DMS53 treated with DMSO at 0.1 percent for 48 hours (cell line): ENCODE measurements around the gene PTDSS2.
"Not testable (repeated sequence)": the region's sequence is repeated elsewhere in the genome, so short reads cannot be mapped to it uniquely, and the experiment has no call there.

ENCODE experiments used
- DNase-seq: peaks from one replicate; lab custom pipeline; 2025; ENCODE audit not compliant: unreplicated experiment; lab: John Stamatoyannopoulos, UW

The PTDSS2 gene

GRCh38 chr11:449889-450808, at the start of gene PTDSS2:
Gene PTDSS2 (plus strand): TSS chr11:450279. CDS start chr11:450456, 177 bp downstream.
- DNase-seq = peak; percentile 92

GRCh38 chr11:401196-401595, 48.9 kb upstream of the PTDSS2 start:
- DNase-seq = not testable (repeated sequence)

- no peak for DNase-seq
Observed at GRCh38 chr11:403021-403760, 46.9 kb upstream of the PTDSS2 start.

- no peak for DNase-seq
Observed at GRCh38 chr11:403761-404431, 46.2 kb upstream of the PTDSS2 start.

GRCh38 chr11:404551-405264, 45.4 kb upstream of the PTDSS2 start:
- no peak for DNase-seq

- no peak for DNase-seq
Observed at GRCh38 chr11:405323-405953, 44.6 kb upstream of the PTDSS2 start.

GRCh38 chr11:405954-406795, 43.9 kb upstream of the PTDSS2 start:
- DNase-seq = no peak

- DNase-seq = no peak
Observed at GRCh38 chr11:406796-407650, 43.1 kb upstream of the PTDSS2 start.

- no peak for DNase-seq
Observed at GRCh38 chr11:407651-408123, 42.4 kb upstream of the PTDSS2 start.

GRCh38 chr11:408154-409007, 41.7 kb upstream of the PTDSS2 start:
- no peak for DNase-seq

GRCh38 chr11:409008-409599, 41.0 kb upstream of the PTDSS2 start:
- DNase-seq = no peak

GRCh38 chr11:409600-410483, 40.2 kb upstream of the PTDSS2 start:
- no peak for DNase-seq

- DNase-seq = not testable (repeated sequence)
Observed at GRCh38 chr11:410711-411110, 39.4 kb upstream of the PTDSS2 start.

GRCh38 chr11:411520-411919, 38.6 kb upstream of the PTDSS2 start:
- DNase-seq = not testable (repeated sequence)

- no peak for DNase-seq
Observed at GRCh38 chr11:412641-413119, 37.4 kb upstream of the PTDSS2 start.
